SKM-1 (cell line): ENCODE measurements around the gene UCHL5.

Experiments
- DNase-seq: peaks from one replicate; lab custom pipeline; 2025; ENCODE audit not compliant: unreplicated experiment; lab: John Stamatoyannopoulos, UW

Gene UCHL5

GRCh38 chr1:193059282-193060114 is at the start of gene UCHL5, which contains the start of gene RO60:
UCHL5 (minus strand) TSS chr1:193059360; CDS start chr1:193059260, 100 bp downstream.
RO60 (plus strand) TSS chr1:193059612; CDS start chr1:193069055, 9,443 bp downstream.
- peak; percentile 100 for DNase-seq

- DNase-seq, result no peak
Observed at GRCh38 chr1:193108471-193108870, 49.3 kb upstream of the UCHL5 start.

- no peak for DNase-seq
Observed at GRCh38 chr1:193105821-193106177, 46.6 kb upstream of the UCHL5 start.

GRCh38 chr1:193104907-193105820 is 46.0 kb upstream of the UCHL5 start, which contains the start of gene GLRX2:
GLRX2 (minus strand) TSS chr1:193105414; CDS start chr1:193105382, 32 bp downstream.
- DNase-seq, result peak; percentile 78

- no peak for DNase-seq
Observed at GRCh38 chr1:193104502-193104906, 45.3 kb upstream of the UCHL5 start.

- DNase-seq, result no peak
Observed at GRCh38 chr1:193103759-193104501, 44.8 kb upstream of the UCHL5 start.

- no peak for DNase-seq
Observed at GRCh38 chr1:193102662-193103061, 43.5 kb upstream of the UCHL5 start.

- DNase-seq, result no peak
Observed at GRCh38 chr1:193094112-193094511, 35.0 kb upstream of the UCHL5 start.

- DNase-seq, result no peak
Observed at GRCh38 chr1:193090865-193091264, 31.7 kb upstream of the UCHL5 start.

- DNase-seq, result no peak
Observed at GRCh38 chr1:193087893-193088292, 28.7 kb upstream of the UCHL5 start.

GRCh38 chr1:193086342-193086741 is 27.2 kb upstream of the UCHL5 start:
- no peak for DNase-seq

GRCh38 chr1:193085263-193085662 is 26.1 kb upstream of the UCHL5 start:
- no peak for DNase-seq

- no peak for DNase-seq
Observed at GRCh38 chr1:193083365-193084088, 24.4 kb upstream of the UCHL5 start.

GRCh38 chr1:193079187-193079586 is 20.0 kb upstream of the UCHL5 start:
- no peak for DNase-seq

GRCh38 chr1:193077991-193078390 is 18.8 kb upstream of the UCHL5 start:
- no peak for DNase-seq

- DNase-seq, result no peak
Observed at GRCh38 chr1:193070942-193071341, 11.8 kb upstream of the UCHL5 start.

- no peak for DNase-seq
Observed at GRCh38 chr1:193070386-193070753, 11.2 kb upstream of the UCHL5 start.

- DNase-seq, result no peak
Observed at GRCh38 chr1:193069748-193070385, 10.7 kb upstream of the UCHL5 start.

- no peak for DNase-seq
Observed at GRCh38 chr1:193068013-193068412, 8.9 kb upstream of the UCHL5 start.

- no peak for DNase-seq
Observed at GRCh38 chr1:193066606-193067005, 7.4 kb upstream of the UCHL5 start.
